ENCODE measurements around the gene SORCS1. TPM values are rescaled to one million over a fixed set of nuclear protein-coding genes. Genes with fewer than 3 reads are reported as not detected.

The SORCS1 gene
- total and polyA plus RNA-seq, 2 donors from 2014 or later: 0.76 to 2.4 TPM

- no peaks in the 10 kb centered on the region for H3K9me3 ChIP-seq (ENCODE audit: control insufficient read depth in 2 of 3, insufficient read depth in 1 of 3, low read length in 3 of 3)
- H3K27me3 ChIP-seq (ENCODE audit: control insufficient read depth, insufficient read depth, low read length): no peaks in the 10 kb centered on the region
- H3K27ac ChIP-seq (ENCODE audit: low read depth in 2 of 2, low read length in 2 of 2): no peak overlapping the region
- no peak overlapping the region for H3K9ac ChIP-seq (ENCODE audit: low read length in 3 of 3)
- no peak for TF ChIP-seq CTCF (IDR thresholded peaks at IDR 0.05; ENCODE audit: borderline replicate concordance, extremely low read depth, insufficient read depth)
- no peak overlapping the region for H3K4me3 ChIP-seq (ENCODE audit: low read length in 3 of 3)
- H3K4me1 ChIP-seq (ENCODE audit: control insufficient read depth in 2 of 3, insufficient read depth in 2 of 3, low read depth in 1 of 3, low read length in 3 of 3): no peaks in the 10 kb centered on the region
- FAIRE-seq (no peak), DNase-seq (no peak)
- no peaks in the 10 kb centered on the region for H3K36me3 ChIP-seq (ENCODE audit: control insufficient read depth in 2 of 3, insufficient read depth in 3 of 3, low read length in 3 of 3)
- intact Hi-C loops (cut with DNase I): no loop called here
Observed at GRCh38 chr10:107094824-107095522, 69.5 kb downstream of the SORCS1 start.

- FAIRE-seq: no peak
- DNase-seq: no peak
- Histone ChIP-seq H3K4me3 (ENCODE audit: low read length in 3 of 3) (no peak overlapping the region), H3K4me1 (ENCODE audit: control insufficient read depth in 2 of 3, insufficient read depth in 2 of 3, low read depth in 1 of 3, low read length in 3 of 3) (no peaks in the 10 kb centered on the region), H3K27me3 (ENCODE audit: control insufficient read depth, insufficient read depth, low read length) (no peaks in the 10 kb centered on the region), H3K36me3 (ENCODE audit: control insufficient read depth in 2 of 3, insufficient read depth in 3 of 3, low read length in 3 of 3) (no peaks in the 10 kb centered on the region), H3K9me3 (ENCODE audit: control insufficient read depth in 2 of 3, insufficient read depth in 1 of 3, low read length in 3 of 3) (no peaks in the 10 kb centered on the region), H3K27ac (ENCODE audit: low read depth in 2 of 2, low read length in 2 of 2) (no peak overlapping the region), H3K9ac (ENCODE audit: low read length in 3 of 3) (no peak overlapping the region)
- intact Hi-C loops (cut with DNase I): no loop called here
- TF ChIP-seq CTCF (IDR thresholded peaks at IDR 0.05; ENCODE audit: borderline replicate concordance, extremely low read depth, insufficient read depth): no peak
Observed at GRCh38 chr10:107092321-107092720, 72.2 kb downstream of the SORCS1 start.

DNA sequence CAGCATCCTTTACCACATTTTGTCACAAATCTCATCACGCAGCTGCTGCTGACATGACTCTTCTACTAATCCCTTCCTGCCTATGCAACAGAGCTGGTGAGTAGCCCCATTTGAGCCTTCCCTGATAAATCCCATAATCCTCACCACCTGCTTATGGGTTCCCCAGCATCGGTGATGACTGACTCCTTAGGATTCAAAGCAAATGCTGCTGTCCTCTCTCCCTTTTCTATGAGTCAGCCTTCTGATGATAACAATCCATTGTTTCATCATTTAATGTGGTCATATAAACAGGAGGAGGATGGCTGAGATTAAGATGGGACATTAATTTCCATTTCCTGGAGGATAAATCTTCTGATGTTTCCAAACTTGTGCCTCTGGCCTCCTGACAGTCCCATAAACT is 73.4 kb downstream of the SORCS1 start:
- FAIRE-seq: no peak
- Histone ChIP-seq H3K36me3 (ENCODE audit: control insufficient read depth in 2 of 3, insufficient read depth in 3 of 3, low read length in 3 of 3) (no peaks in the 10 kb centered on the region), H3K9ac (ENCODE audit: low read length in 3 of 3) (no peak overlapping the region), H3K4me3 (ENCODE audit: low read length in 3 of 3) (no peak overlapping the region), H3K4me1 (ENCODE audit: control insufficient read depth in 2 of 3, insufficient read depth in 2 of 3, low read depth in 1 of 3, low read length in 3 of 3) (no peaks in the 10 kb centered on the region), H3K27me3 (ENCODE audit: control insufficient read depth, insufficient read depth, low read length) (no peaks in the 10 kb centered on the region), H3K27ac (ENCODE audit: low read depth in 2 of 2, low read length in 2 of 2) (no peak overlapping the region), H3K9me3 (ENCODE audit: control insufficient read depth in 2 of 3, insufficient read depth in 1 of 3, low read length in 3 of 3) (no peaks in the 10 kb centered on the region)
- DNase-seq: peak in 2 of 5 donors; percentile 16 to 25
- no peak for TF ChIP-seq CTCF (IDR thresholded peaks at IDR 0.05; ENCODE audit: borderline replicate concordance, extremely low read depth, insufficient read depth)
- intact Hi-C loops (cut with DNase I): no loop called here
